Esophagus squamous epithelium (tissue), 5 donors: Measurements from ENCODE around the gene ARFGEF3. TPM values are rescaled to one million over a fixed set of nuclear protein-coding genes. Genes with fewer than 3 reads are reported as not detected.

ENCODE experiments used
- DNase-seq: peaks from one replicate; lab custom pipeline; 2025; lab: John Stamatoyannopoulos, UW
- H3K27ac ChIP-seq, 4 donors: fragments of 200-600 bp; sonication (generic); one replicate each; pipeline ENCODE4 v1.5.1; 2016 to 2019; ENCODE audit warnings: mild to moderate bottlenecking in 1 of 4
- H3K27me3 ChIP-seq, 4 donors: fragments of 200-600 bp; sonication (generic); 1 replicate in 3 of 4; 2 replicates in 1 of 4; pipeline versions ENCODE4 v1.5.1 to v1.6.0; 2017 to 2021; ENCODE audit warnings: antibody characterized with exemption in 1 of 4
- H3K36me3 ChIP-seq, 3 donors: fragments of 200-600 bp; sonication (generic); one replicate each; pipeline ENCODE4 v1.5.1; 2016 to 2019
- H3K4me1 ChIP-seq, 3 donors: fragments of 200-600 bp; sonication (generic); one replicate each; pipeline ENCODE4 v1.5.1; 2017 to 2019
- H3K4me3 ChIP-seq, 4 donors: fragments of 200-600 bp; sonication (generic); 1 replicate in 3 of 4; 2 replicates in 1 of 4; pipeline ENCODE4 v1.5.1; 2016 to 2019; ENCODE audit warnings: mild to moderate bottlenecking in 2 of 4, moderate library complexity in 1 of 4
- H3K9me3 ChIP-seq, 3 donors: fragments of 200-600 bp; sonication (generic); one replicate each; pipeline ENCODE4 v1.5.1; 2016 to 2019
- POLR2A ChIP-seq, 4 donors: fragments of 450-650 bp; IDR thresholded peaks; one replicate each; pipeline ENCODE4 v1.6.1; 2017; ENCODE audit warnings: antibody characterized with exemption in 4 of 4, mild to moderate bottlenecking in 4 of 4, moderate library complexity in 3 of 4
- WGBS, 2 donors: methylation state at CpG; one replicate each; pipeline ENCODE4 v1.1.5; 2018; 5-methylcytosine and 5-hydroxymethylcytosine counted together
- intact Hi-C: fragments of 100-400 bp; cut with DNase I; formaldehyde crosslinking; loops from one replicate; pipeline ENCODE4 v1.15.0; 2022
- total RNA-seq, 4 donors: library from RNA; depleted of rRNA; stranded (reverse); fragments of >200 nt; gene quantifications; one replicate each; pipeline ENCODE4 v1.1.0, GENCODE V29; 2016
- TF ChIP-seq, protein P1 (sequence below), 6 experiments: fragments of 450-650 bp in 4 of 6; fragments of 200-600 bp in 2 of 6; sonication (generic) in 2 of 6; IDR thresholded peaks; one replicate each; pipeline ENCODE4 v1.5.1; 2016 to 2019; ENCODE audit warnings: antibody characterized with exemption in 6 of 6, mild to moderate bottlenecking in 4 of 6, moderate library complexity in 4 of 6
- donor health status: DM: yes; HTN: yes; CAD: no.

ARFGEF3 gene
- total RNA-seq, 4 donors from 2014 or later, result 0.92 to 1.0 (median 0.99) TPM

DNA sequence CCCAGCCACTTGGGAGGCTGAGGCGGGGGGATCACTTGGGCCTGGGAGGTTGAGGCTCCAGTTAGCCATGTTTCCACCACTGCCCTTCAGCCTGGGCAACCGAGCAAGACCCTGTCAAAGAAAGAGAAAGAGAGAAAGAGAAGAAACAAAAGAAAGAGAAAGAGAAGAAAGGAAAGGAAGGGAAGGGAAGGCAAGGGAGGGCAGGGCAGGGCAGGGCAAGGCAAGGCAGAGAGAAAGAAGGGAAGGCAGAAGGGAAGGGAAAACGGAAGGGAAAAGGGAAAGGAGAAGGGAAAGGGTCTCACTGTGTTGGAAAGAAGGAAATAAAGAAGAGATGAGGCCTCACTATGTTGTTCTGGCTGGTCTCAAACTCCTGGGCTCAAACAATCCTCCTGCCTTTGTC is 104.4 kb downstream of the ARFGEF3 start:
- TF ChIP-seq, protein P1, sequence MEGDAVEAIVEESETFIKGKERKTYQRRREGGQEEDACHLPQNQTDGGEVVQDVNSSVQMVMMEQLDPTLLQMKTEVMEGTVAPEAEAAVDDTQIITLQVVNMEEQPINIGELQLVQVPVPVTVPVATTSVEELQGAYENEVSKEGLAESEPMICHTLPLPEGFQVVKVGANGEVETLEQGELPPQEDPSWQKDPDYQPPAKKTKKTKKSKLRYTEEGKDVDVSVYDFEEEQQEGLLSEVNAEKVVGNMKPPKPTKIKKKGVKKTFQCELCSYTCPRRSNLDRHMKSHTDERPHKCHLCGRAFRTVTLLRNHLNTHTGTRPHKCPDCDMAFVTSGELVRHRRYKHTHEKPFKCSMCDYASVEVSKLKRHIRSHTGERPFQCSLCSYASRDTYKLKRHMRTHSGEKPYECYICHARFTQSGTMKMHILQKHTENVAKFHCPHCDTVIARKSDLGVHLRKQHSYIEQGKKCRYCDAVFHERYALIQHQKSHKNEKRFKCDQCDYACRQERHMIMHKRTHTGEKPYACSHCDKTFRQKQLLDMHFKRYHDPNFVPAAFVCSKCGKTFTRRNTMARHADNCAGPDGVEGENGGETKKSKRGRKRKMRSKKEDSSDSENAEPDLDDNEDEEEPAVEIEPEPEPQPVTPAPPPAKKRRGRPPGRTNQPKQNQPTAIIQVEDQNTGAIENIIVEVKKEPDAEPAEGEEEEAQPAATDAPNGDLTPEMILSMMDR (IDR thresholded peaks at IDR 0.05), result no peak
- no peak for TF ChIP-seq POLR2A (IDR thresholded peaks at IDR 0.05)
- WGBS, 2 donors, result 72 to 82% methylated on average over 2 to 3 of the region's 3 CpGs
- intact Hi-C loops, result no loop called here

GRCh38 chr6:138267971-138268895 is 106.5 kb downstream of the ARFGEF3 start:
- intact Hi-C loops, result no loop called here
- Histone ChIP-seq H3K27me3 (no peaks in the 10 kb centered on the region), H3K4me3 (no peak overlapping the region), H3K9me3 (no peaks in the 10 kb centered on the region), H3K36me3 (no peaks in the 10 kb centered on the region), H3K27ac (no peak overlapping the region), H3K4me1 (no peaks in the 10 kb centered on the region)
- 70 to 76% methylated on average over 11 of the region's 11 CpGs for WGBS, 2 donors
- no peak for DNase-seq
- TF ChIP-seq, protein P1 (IDR thresholded peaks at IDR 0.05), result no peak
- TF ChIP-seq POLR2A (IDR thresholded peaks at IDR 0.05), result no peak

More for the DNA sequence above, 104.4 kb downstream of the ARFGEF3 start:
- DNase-seq, result no peak
- Histone ChIP-seq H3K4me1 (no peaks in the 10 kb centered on the region), H3K9me3 (no peaks in the 10 kb centered on the region), H3K27ac (no peak overlapping the region), H3K27me3 (no peaks in the 10 kb centered on the region), H3K4me3 (no peak overlapping the region), H3K36me3 (no peaks in the 10 kb centered on the region)

DNA sequence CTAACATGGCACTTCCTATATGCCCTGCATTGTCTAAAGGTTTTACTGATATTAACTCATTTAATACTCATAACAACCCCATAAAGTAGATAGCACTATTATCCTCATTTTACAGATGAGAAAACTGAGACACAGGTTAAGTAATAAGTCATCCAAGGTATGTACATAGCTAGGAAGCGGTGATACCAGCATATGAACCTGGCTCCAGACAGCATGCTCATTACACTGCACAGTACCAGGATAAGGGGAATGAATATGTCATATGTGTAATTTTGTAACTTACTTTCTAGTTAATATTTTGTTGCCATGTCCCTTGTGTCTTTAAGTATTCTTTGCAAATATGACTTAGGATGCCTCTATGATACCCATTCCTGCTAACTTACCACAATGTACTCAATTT is 109.7 kb downstream of the ARFGEF3 start:
- no peak for TF ChIP-seq POLR2A (IDR thresholded peaks at IDR 0.05)
- TF ChIP-seq, protein P1 (IDR thresholded peaks at IDR 0.05), result no peak

GRCh38 chr6:138272533-138273315 is 111.0 kb downstream of the ARFGEF3 start:
- 71 to 72% methylated on average over 8 of the region's 8 CpGs for WGBS, 2 donors
- H3K9me3 ChIP-seq, result no peaks in the 10 kb centered on the region
- DNase-seq, result no peak
- TF ChIP-seq, protein P1 (IDR thresholded peaks at IDR 0.05), result no peak
- TF ChIP-seq POLR2A (IDR thresholded peaks at IDR 0.05), result no peak
- intact Hi-C loops, result no loop called here
- H3K36me3 ChIP-seq, result no peaks in the 10 kb centered on the region
- no peak overlapping the region for H3K27ac ChIP-seq
- H3K27me3 ChIP-seq, result no peaks in the 10 kb centered on the region
- no peak overlapping the region for H3K4me3 ChIP-seq
- H3K4me1 ChIP-seq, result no peaks in the 10 kb centered on the region

More for the DNA sequence above, 109.7 kb downstream of the ARFGEF3 start:
- H3K4me1 ChIP-seq, result no peaks in the 10 kb centered on the region
- H3K27ac ChIP-seq, result no peak overlapping the region
- no peaks in the 10 kb centered on the region for H3K36me3 ChIP-seq
- intact Hi-C loops, result no loop called here
- H3K9me3 ChIP-seq, result no peaks in the 10 kb centered on the region
- no peak for DNase-seq
- no peaks in the 10 kb centered on the region for H3K27me3 ChIP-seq
- no peak overlapping the region for H3K4me3 ChIP-seq
- 94 to 95% methylated on average over 1 of the region's 1 CpG for WGBS, 2 donors

- no peaks in the 10 kb centered on the region for H3K4me1 ChIP-seq
- no peak for DNase-seq
- no peaks in the 10 kb centered on the region for H3K9me3 ChIP-seq
- no peak overlapping the region for H3K4me3 ChIP-seq
- WGBS, 2 donors, result 38 to 54% methylated on average over 3 of the region's 3 CpGs
- intact Hi-C loops, result no loop called here
- TF ChIP-seq POLR2A (IDR thresholded peaks at IDR 0.05), result no peak
- no peak overlapping the region for H3K27ac ChIP-seq
- no peaks in the 10 kb centered on the region for H3K27me3 ChIP-seq
- no peaks in the 10 kb centered on the region for H3K36me3 ChIP-seq
These were observed 114.2 kb downstream of the ARFGEF3 start for GRCh38 chr6:138275976-138276375.
